H1 (cell line): ENCODE measurements around the gene NR2F2. TPM values are rescaled to one million over a fixed set of nuclear protein-coding genes. Genes with fewer than 3 reads are reported as not detected.

Source experiments
- CTCF ChIA-PET: fragments of 300-600 bp; sonication (Branson Sonifier 250); formaldehyde crosslinking; loops from one replicate; lab custom pipeline; 2021; ENCODE audit not compliant: partially characterized antibody; lab: Charles Lee
- POLR2A ChIA-PET: fragments of 300-600 bp; sonication (Branson Sonifier 250); formaldehyde crosslinking; loops from one replicate; lab custom pipeline; 2021; ENCODE audit warnings: inconsistent platforms; ENCODE audit not compliant: partially characterized antibody; lab: Charles Lee
- DNase-seq, 2 experiments: peaks; one replicate each; pipeline versions ENCODE4 v3.0.0 to v3.0.0-alpha.2; 2010 to 2022; ENCODE audit warnings: low spot score in 2 of 2, low read depth in 1 of 2, mixed read lengths in 1 of 2
- FAIRE-seq: peaks from 2 replicates; lab custom pipeline; 2011; peaks lifted over from hg19 to GRCh38; lab: Jason Lieb, UNC
- H2AFZ ChIP-seq: 2 replicates; pipeline ENCODE4 v1.8.1; 2012; ENCODE audit warnings: low read length, inconsistent platforms
- H2AK5ac ChIP-seq: 2 replicates; pipeline ENCODE4 v1.6.1; 2013; ENCODE audit warnings: low read depth, low read length
- H2BK120ac ChIP-seq: replicated peaks from 2 replicates; pipeline ENCODE3; 2013; ENCODE audit warnings: low read depth, low read length, inconsistent platforms
- H2BK12ac ChIP-seq: 2 replicates; pipeline ENCODE4 v1.6.1; 2013; ENCODE audit warnings: low read depth, low read length
- H2BK15ac ChIP-seq: 2 replicates; pipeline ENCODE4 v1.6.1; 2013; ENCODE audit warnings: low read length
- H2BK20ac ChIP-seq: 2 replicates; pipeline ENCODE4 v1.6.1; 2013; ENCODE audit warnings: low read length
- H2BK5ac ChIP-seq: 2 replicates; pipeline ENCODE4 v1.6.1; 2013; ENCODE audit warnings: low read depth, low read length
- H3K14ac ChIP-seq: 2 replicates; pipeline ENCODE4 v1.6.1; 2013; ENCODE audit warnings: inconsistent platforms; ENCODE audit not compliant: insufficient read length
- H3K18ac ChIP-seq: 2 replicates; pipeline ENCODE4 v1.6.1; 2013; ENCODE audit warnings: low read length; ENCODE audit errors: extremely low read depth
- H3K23ac ChIP-seq: 2 replicates; pipeline ENCODE4 v1.6.1; 2013; ENCODE audit warnings: inconsistent platforms; ENCODE audit not compliant: insufficient read length
- H3K23me2 ChIP-seq: 2 replicates; pipeline ENCODE4 v1.6.1; 2013; ENCODE audit warnings: low read depth, low read length
- H3K27ac ChIP-seq: 2 replicates; pipeline ENCODE4 v1.6.1; 2011; ENCODE audit warnings: low read depth, low read length, inconsistent platforms
- H3K27me3 ChIP-seq, 4 experiments: replicated peaks in 1 of 4; 1 replicate in 1 of 4; 2 replicates in 3 of 4; pipeline versions ENCODE4 v1.6.1 to v1.8.1; 2011 to 2013; ENCODE audit warnings: low read length in 3 of 4, mild to moderate bottlenecking in 3 of 4, inconsistent platforms in 2 of 4, mixed read lengths in 2 of 4, moderate library complexity in 1 of 4; ENCODE audit not compliant: control insufficient read depth in 3 of 4, insufficient read depth in 3 of 4; ENCODE audit errors: extremely low read depth in 1 of 4
- H3K36me3 ChIP-seq, 4 experiments: 2 replicates each; pipeline versions ENCODE4 v1.6.1 to v1.8.1; 2011 to 2013; ENCODE audit warnings: mild to moderate bottlenecking in 4 of 4, low read length in 3 of 4, moderate library complexity in 2 of 4, control low read depth in 1 of 4, inconsistent platforms in 1 of 4; ENCODE audit not compliant: insufficient read depth in 4 of 4, control insufficient read depth in 2 of 4
- H3K4ac ChIP-seq: replicated peaks from 2 replicates; pipeline ENCODE3; 2013; ENCODE audit warnings: low read length, low read depth, mixed read lengths, inconsistent platforms; ENCODE audit not compliant: insufficient read length
- H3K4me1 ChIP-seq, 4 experiments: replicated peaks in 1 of 4; 1 replicate in 1 of 4; 2 replicates in 3 of 4; pipeline versions ENCODE4 v1.6.1 to v1.8.1; 2011 to 2013; ENCODE audit warnings: low read length in 3 of 4, inconsistent platforms in 2 of 4, mixed read lengths in 1 of 4; ENCODE audit not compliant: insufficient read depth in 4 of 4, control insufficient read depth in 3 of 4
- H3K4me2 ChIP-seq, 2 experiments: 2 replicates each; pipeline versions ENCODE4 v1.6.1 to v1.8.1; 2011 to 2013; ENCODE audit warnings: low read depth in 2 of 2, low read length in 2 of 2, control low read depth in 1 of 2, inconsistent platforms in 1 of 2, mild to moderate bottlenecking in 1 of 2; ENCODE audit not compliant: insufficient read depth in 1 of 2
- H3K4me3 ChIP-seq, 4 experiments: fragments of 200-600, 300-600 bp in 1 of 4; sonication (generic), shearing (Covaris generic), sonication (Bioruptor Twin) in 1 of 4; 2 replicates each; pipeline versions ENCODE4 v1.5.1 to v1.8.1; 2011 to 2016; ENCODE audit warnings: low read length in 4 of 4, low read depth in 3 of 4, control low read depth in 2 of 4, inconsistent platforms in 2 of 4, mild to moderate bottlenecking in 2 of 4, mixed read lengths in 1 of 4, moderate library complexity in 1 of 4; ENCODE audit not compliant: insufficient read depth in 2 of 4; ENCODE audit errors: extremely low read depth in 1 of 4
- H3K56ac ChIP-seq: replicated peaks from 2 replicates; pipeline ENCODE3; 2013; ENCODE audit warnings: low read depth, mild to moderate bottlenecking, mixed read lengths, low read length, inconsistent platforms; ENCODE audit not compliant: insufficient read length
- H3K79me1 ChIP-seq: 2 replicates; pipeline ENCODE4 v1.6.1; 2013; ENCODE audit warnings: low read depth, low read length, control low read depth
- H3K79me2 ChIP-seq, 2 experiments: 2 replicates each; pipeline versions ENCODE4 v1.6.1 to v1.8.1; 2012 to 2013; ENCODE audit warnings: low read length in 2 of 2, mild to moderate bottlenecking in 2 of 2, inconsistent platforms in 1 of 2; ENCODE audit not compliant: insufficient read depth in 2 of 2, control insufficient read depth in 1 of 2
- H3K9ac ChIP-seq, 4 experiments: replicated peaks in 1 of 4; 1 replicate in 1 of 4; 2 replicates in 3 of 4; pipeline versions ENCODE4 v1.6.1 to v1.8.1; 2011 to 2013; ENCODE audit warnings: low read depth in 3 of 4, low read length in 3 of 4, control low read depth in 2 of 4, mild to moderate bottlenecking in 2 of 4, moderate library complexity in 2 of 4, inconsistent platforms in 1 of 4; ENCODE audit errors: extremely low read depth in 1 of 4
- H3K9me3 ChIP-seq, 2 experiments: 2 replicates each; pipeline versions ENCODE4 v1.6.1 to v1.8.1; 2012 to 2013; ENCODE audit warnings: mild to moderate bottlenecking in 2 of 2, moderate library complexity in 2 of 2, control low read depth in 1 of 2, inconsistent platforms in 1 of 2, low read depth in 1 of 2, low read length in 1 of 2, mixed read lengths in 1 of 2; ENCODE audit not compliant: insufficient read depth in 2 of 2
- H4K20me1 ChIP-seq, 2 experiments: replicated peaks in 1 of 2; 2 replicates each; pipeline versions ENCODE3 to v1.8.1; 2011 to 2013; ENCODE audit warnings: inconsistent platforms in 2 of 2, low read length in 2 of 2, mild to moderate bottlenecking in 1 of 2; ENCODE audit not compliant: insufficient read depth in 2 of 2, control insufficient read depth in 1 of 2
- H4K5ac ChIP-seq: 2 replicates; pipeline ENCODE4 v1.6.1; 2013; ENCODE audit warnings: low read length, low read depth, mixed read lengths, inconsistent platforms; ENCODE audit not compliant: insufficient read length
- H4K8ac ChIP-seq: 2 replicates; pipeline ENCODE4 v1.8.0; 2013; ENCODE audit warnings: mild to moderate bottlenecking, moderate library complexity, low read length, inconsistent platforms; ENCODE audit not compliant: insufficient read depth; ENCODE audit errors: extremely low read depth
- H4K91ac ChIP-seq: replicated peaks from 2 replicates; pipeline ENCODE3; 2013; ENCODE audit warnings: low read length, mixed read lengths, inconsistent platforms; ENCODE audit not compliant: insufficient read length
- EP300 ChIP-seq, 2 experiments: IDR thresholded peaks; 1 replicate in 1 of 2; 2 replicates in 1 of 2; pipeline ENCODE4 v1.6.1; 2011 to 2012; ENCODE audit warnings: low read depth in 2 of 2, low read length in 2 of 2, mild to moderate bottlenecking in 2 of 2, borderline replicate concordance in 1 of 2, inconsistent platforms in 1 of 2, moderate library complexity in 1 of 2
- GABPA ChIP-seq: IDR thresholded peaks from 2 replicates; pipeline ENCODE4 v1.6.1; 2011; ENCODE audit warnings: mild to moderate bottlenecking, low read length, moderate library complexity, borderline replicate concordance; ENCODE audit not compliant: insufficient read depth
- POLR2AphosphoS5 ChIP-seq: IDR thresholded peaks from 2 replicates; pipeline ENCODE4 v1.6.1; 2011; ENCODE audit warnings: low read depth, low read length
- RAD21 ChIP-seq, 2 experiments: IDR thresholded peaks in 1 of 2; conservative IDR thresholded peaks in 1 of 2; 2 replicates each; pipeline ENCODE4 v1.6.1; 2011; ENCODE audit warnings: low read depth in 2 of 2, low read length in 2 of 2, improper control_type of control experiment in 1 of 2, inconsistent platforms in 1 of 2, mild to moderate bottlenecking in 1 of 2, moderate library complexity in 1 of 2
- WGBS, 2 experiments: shearing (Covaris generic) in 1 of 2; methylation state at CpG; one replicate each; pipeline versions ENCODE4 v1.1.6 to v1.1.7; 2013 to 2015; ENCODE audit warnings: low lambda C conversion rate in 2 of 2, mixed read lengths in 2 of 2, inconsistent platforms in 1 of 2, low coverage in 1 of 2, missing lambda C conversion rate in 1 of 2; ENCODE audit not compliant: insufficient replicate concordance in 2 of 2, insufficient coverage in 1 of 2, insufficient read length in 1 of 2; ENCODE audit errors: extremely low coverage in 1 of 2, missing lambda C conversion rate in 1 of 2; 5-methylcytosine and 5-hydroxymethylcytosine counted together
- polyA plus RNA-seq, 7 experiments: library from polyadenylated mRNA; depleted of rRNA in 3 of 7; stranded (reverse) in 5 of 7; unstranded in 2 of 7; fragments of >200 nt in 5 of 7; fragments of 200-250 nt in 2 of 7; gene quantifications; 1 replicate in 5 of 7; 2 replicates in 1 of 7; 4 replicates in 1 of 7; pipeline versions ENCODE4 v1.2.1 to v1.2.3, GENCODE V29; 2011 to 2013; ENCODE audit warnings: missing spikeins in 2 of 7, mixed read lengths in 2 of 7
- total RNA-seq: library from RNA; stranded (reverse); fragmentation: NEBNext Ultra II Directional; extraction: Animal tissue kit (Norgen Biotek cat#: 25700); gene quantifications from 2 replicates; pipeline ENCODE4 v1.2.1, GENCODE V29; 2021

Gene NR2F2
- total and polyA plus RNA-seq, 2 of the 8 experiments (the other 6 are each of a cell fraction or from before 2014, with no cell fraction given): 0.03 TPM; not detected in 1

DNA sequence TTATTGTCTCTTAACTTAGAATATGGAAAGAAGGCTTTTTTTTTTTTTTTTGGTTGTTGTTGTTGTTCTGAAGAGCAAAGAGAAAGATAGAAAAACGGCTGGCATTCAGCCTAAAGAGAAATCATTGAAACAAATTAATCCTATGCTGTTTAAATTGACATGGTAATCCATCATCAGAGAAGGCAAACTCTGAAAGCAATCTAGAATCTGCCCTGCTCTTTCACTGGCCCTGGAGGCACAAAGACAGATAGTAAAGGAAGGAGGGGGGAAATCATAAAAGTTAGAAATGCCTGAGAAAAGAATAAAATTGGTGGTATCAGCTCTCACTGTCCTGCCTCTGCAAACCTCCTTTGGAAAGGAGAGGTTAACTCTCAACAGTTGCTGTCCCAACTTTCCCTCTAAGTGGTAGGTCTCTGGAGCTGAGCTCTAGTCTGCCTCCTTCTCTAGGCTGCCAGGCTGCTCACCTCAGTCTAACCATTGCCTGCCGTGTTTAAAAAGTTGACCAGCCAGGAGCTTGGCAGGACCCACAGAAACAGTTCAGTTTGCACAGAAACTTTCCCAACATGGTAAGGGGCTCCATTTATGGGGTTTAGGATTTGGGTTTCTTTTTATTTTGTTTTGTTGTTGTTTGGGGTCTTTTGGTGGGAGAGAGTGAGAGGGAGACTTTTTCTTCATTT, 13.4 kb upstream of the NR2F2 start:
- Histone ChIP-seq H4K20me1 (peaks cover 0 to 1% of the 10 kb centered on the region in 2 experiments), H2AK5ac (no peak overlapping the region), H3K27ac (no peak overlapping the region), H3K9ac (no peak overlapping the region), H3K79me1 (no peaks in the 10 kb centered on the region), H2BK120ac (no peak overlapping the region), H3K23ac (no peak overlapping the region), H3K14ac (no peak overlapping the region), H4K91ac (no peak overlapping the region), H3K56ac (no peak overlapping the region), H4K8ac (no peak overlapping the region), H3K4ac (no peak overlapping the region), H3K79me2 (no peaks in the 10 kb centered on the region), H3K36me3 (no peaks in the 10 kb centered on the region), H2BK15ac (no peak overlapping the region), H3K4me2 (no peak overlapping the region), H2BK20ac (no peak overlapping the region), H3K4me1 (peaks cover 0 to 13% (median 6%) of the 10 kb centered on the region in 4 experiments; a peak in 6 of 7 replicates), H3K18ac (no peak overlapping the region), H3K27me3 (peaks cover 26 to 42% (median 32%) of the 10 kb centered on the region in 4 experiments), H3K4me3 (no peak overlapping the region), H3K9me3 (no peaks in the 10 kb centered on the region), H3K23me2 (0 out of 2 replicates have a peak, but pooled peaks cover 3% of the 10 kb centered on the region), H2BK12ac (no peak overlapping the region), H2BK5ac (no peak overlapping the region), H2AFZ (no peak overlapping the region), H4K5ac (no peak overlapping the region)
- ChIA-PET POLR2A (no interaction called here), CTCF (interaction anchor here (0.6 to 1.3 kb wide), 4 partner anchors 11 to 437 kb away, joined by 3 read pairs; no protein-coding TSS in a partner anchor)
- FAIRE-seq: no peak
- 55% methylated on average over 2 of the region's 2 CpGs; no CpG with 5 or more reads in 1 of the 2 experiments for WGBS, 2 experiments
- no peak for TF ChIP-seq EP300 (IDR thresholded peaks at IDR 0.05; ENCODE audit: borderline replicate concordance in 1 of 2, low read depth in 2 of 2, low read length in 2 of 2)
- TF ChIP-seq RAD21 (IDR thresholded peaks at IDR 0.05 in 1 of 2, conservative IDR thresholded peaks at IDR 0.05 in 1 of 2; ENCODE audit: low read depth in 2 of 2, low read length in 2 of 2): 0 out of 4 replicates have a peak, but pooled peaks of 1 of the 2 experiments have one; percentile 5
- no peak for TF ChIP-seq POLR2AphosphoS5
- TF ChIP-seq GABPA: no peak
- DNase-seq: no peak
